ENCODE measurements around the gene BPIFB3. TPM values are rescaled to one million over a fixed set of nuclear protein-coding genes. Genes with fewer than 3 reads are reported as not detected.
A peak's percentile ranks its signal among the peaks of the same experiment; 100 is the strongest.

The BPIFB3 gene
- total and polyA plus RNA-seq, 2 of the 13 experiments (the other 11 are each of a cell fraction or from before 2014, with no cell fraction given), result 0.09 TPM; not detected in 1

DNA sequence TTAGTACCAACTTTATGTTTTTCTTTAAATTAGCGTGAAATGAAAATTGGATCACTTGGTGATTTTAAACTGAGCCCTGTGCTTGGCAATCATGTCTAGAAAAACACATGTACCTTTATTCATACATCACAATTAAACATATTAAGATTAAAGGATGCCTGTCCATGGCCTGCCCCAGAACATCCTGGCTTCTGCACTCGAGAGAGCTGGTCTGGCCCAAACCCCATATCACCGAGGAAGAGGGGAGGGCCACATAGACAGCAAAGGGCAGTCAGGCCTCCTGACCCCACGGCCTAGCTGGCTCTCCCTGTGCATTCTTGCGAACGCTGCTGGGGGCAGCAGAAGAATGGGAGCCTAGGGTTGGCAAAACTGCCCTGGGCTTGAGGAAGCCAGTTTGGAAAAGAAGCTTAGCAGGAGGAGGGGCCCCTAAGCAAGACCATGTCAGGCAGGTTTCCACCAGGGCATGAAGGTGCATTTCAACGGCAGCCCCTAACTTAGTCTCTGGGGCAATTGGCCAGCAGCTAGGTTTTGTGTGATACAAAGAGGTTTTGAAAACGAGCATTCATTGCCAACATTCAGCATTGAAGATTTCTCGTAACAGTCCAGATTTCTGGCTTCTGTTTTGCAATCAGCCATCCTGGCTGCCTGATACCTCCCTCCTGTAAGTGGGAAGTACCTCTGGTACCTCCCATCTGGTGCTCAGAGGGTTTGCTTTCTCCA lies 8.6 kb downstream of the BPIFB3 start:
- WGBS (ENCODE audit: low lambda C conversion rate), result 14% methylated on average over 9 of the region's 9 CpGs
- no TSS peak for BruUV-seq (replicated peaks)
- no peak overlapping the region for H3K4me3 ChIP-seq (replicated peaks in 1 of 3; ENCODE audit: insufficient read depth in 1 of 3, low read depth in 2 of 3, low read length in 3 of 3)
- no peaks in the 10 kb centered on the region for H3K9me3 ChIP-seq (ENCODE audit: low read length)
- CTCF ChIA-PET (ENCODE audit: low intra/inter-chr PET ratio, low total read pairs), result no interaction called here
- H4K20me1 ChIP-seq (ENCODE audit: insufficient read depth, low read length), result no peaks in the 10 kb centered on the region
- intact Hi-C loops (cut with micrococcal nuclease; ENCODE audit: unreplicated experiment), result no loop called here
- TF ChIP-seq, protein P1, sequence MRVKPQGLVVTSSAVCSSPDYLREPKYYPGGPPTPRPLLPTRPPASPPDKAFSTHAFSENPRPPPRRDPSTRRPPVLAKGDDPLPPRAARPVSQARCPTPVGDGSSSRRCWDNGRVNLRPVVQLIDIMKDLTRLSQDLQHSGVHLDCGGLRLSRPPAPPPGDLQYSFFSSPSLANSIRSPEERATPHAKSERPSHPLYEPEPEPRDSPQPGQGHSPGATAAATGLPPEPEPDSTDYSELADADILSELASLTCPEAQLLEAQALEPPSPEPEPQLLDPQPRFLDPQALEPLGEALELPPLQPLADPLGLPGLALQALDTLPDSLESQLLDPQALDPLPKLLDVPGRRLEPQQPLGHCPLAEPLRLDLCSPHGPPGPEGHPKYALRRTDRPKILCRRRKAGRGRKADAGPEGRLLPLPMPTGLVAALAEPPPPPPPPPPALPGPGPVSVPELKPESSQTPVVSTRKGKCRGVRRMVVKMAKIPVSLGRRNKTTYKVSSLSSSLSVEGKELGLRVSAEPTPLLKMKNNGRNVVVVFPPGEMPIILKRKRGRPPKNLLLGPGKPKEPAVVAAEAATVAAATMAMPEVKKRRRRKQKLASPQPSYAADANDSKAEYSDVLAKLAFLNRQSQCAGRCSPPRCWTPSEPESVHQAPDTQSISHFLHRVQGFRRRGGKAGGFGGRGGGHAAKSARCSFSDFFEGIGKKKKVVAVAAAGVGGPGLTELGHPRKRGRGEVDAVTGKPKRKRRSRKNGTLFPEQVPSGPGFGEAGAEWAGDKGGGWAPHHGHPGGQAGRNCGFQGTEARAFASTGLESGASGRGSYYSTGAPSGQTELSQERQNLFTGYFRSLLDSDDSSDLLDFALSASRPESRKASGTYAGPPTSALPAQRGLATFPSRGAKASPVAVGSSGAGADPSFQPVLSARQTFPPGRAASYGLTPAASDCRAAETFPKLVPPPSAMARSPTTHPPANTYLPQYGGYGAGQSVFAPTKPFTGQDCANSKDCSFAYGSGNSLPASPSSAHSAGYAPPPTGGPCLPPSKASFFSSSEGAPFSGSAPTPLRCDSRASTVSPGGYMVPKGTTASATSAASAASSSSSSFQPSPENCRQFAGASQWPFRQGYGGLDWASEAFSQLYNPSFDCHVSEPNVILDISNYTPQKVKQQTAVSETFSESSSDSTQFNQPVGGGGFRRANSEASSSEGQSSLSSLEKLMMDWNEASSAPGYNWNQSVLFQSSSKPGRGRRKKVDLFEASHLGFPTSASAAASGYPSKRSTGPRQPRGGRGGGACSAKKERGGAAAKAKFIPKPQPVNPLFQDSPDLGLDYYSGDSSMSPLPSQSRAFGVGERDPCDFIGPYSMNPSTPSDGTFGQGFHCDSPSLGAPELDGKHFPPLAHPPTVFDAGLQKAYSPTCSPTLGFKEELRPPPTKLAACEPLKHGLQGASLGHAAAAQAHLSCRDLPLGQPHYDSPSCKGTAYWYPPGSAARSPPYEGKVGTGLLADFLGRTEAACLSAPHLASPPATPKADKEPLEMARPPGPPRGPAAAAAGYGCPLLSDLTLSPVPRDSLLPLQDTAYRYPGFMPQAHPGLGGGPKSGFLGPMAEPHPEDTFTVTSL (CRISPR knock-in tag; IDR thresholded peaks at IDR 0.05; ENCODE audit: borderline replicate concordance), result no peak
- TF ChIP-seq, protein P2, sequence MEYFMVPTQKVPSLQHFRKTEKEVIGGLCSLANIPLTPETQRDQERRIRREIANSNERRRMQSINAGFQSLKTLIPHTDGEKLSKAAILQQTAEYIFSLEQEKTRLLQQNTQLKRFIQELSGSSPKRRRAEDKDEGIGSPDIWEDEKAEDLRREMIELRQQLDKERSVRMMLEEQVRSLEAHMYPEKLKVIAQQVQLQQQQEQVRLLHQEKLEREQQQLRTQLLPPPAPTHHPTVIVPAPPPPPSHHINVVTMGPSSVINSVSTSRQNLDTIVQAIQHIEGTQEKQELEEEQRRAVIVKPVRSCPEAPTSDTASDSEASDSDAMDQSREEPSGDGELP (IDR thresholded peaks at IDR 0.05; ENCODE audit: borderline replicate concordance, low read depth), result no peak
- TF ChIP-seq NR1H2 (CRISPR knock-in tag; IDR thresholded peaks at IDR 0.05; ENCODE audit: borderline replicate concordance, low read depth), result no peak
- TF ChIP-seq KDM4B (CRISPR knock-in tag; IDR thresholded peaks at IDR 0.05), result no peak
- no peak for TF ChIP-seq SP1 (IDR thresholded peaks at IDR 0.05)
- no peak for TF ChIP-seq SP1 (CRISPR knock-in tag; IDR thresholded peaks at IDR 0.05)
- no peak for TF ChIP-seq ZNF841 (CRISPR knock-in tag; IDR thresholded peaks at IDR 0.05; ENCODE audit: borderline replicate concordance)
- no peak for TF ChIP-seq DMAP1 (CRISPR knock-in tag; IDR thresholded peaks at IDR 0.05)
- TF ChIP-seq DR1 (CRISPR knock-in tag; IDR thresholded peaks at IDR 0.05), result no peak
- TF ChIP-seq ZNF569 (CRISPR knock-in tag; IDR thresholded peaks at IDR 0.05; ENCODE audit: borderline replicate concordance), result no peak
- H3K4me2 ChIP-seq (ENCODE audit: low read depth, low read length), result no peak overlapping the region
- in situ Hi-C loops (cut with HindIII; ENCODE audit: extremely low pct_ligation_motif_present, low pct_unique_long_range_greater_than_20kb), result no loop called here
- H3K36me3 ChIP-seq (replicated peaks in 1 of 2; ENCODE audit: control insufficient read depth in 1 of 2, insufficient read depth in 2 of 2, low read length in 2 of 2), result no peaks in the 10 kb centered on the region
- H3K27me3 ChIP-seq (ENCODE audit: control insufficient read depth in 1 of 2, insufficient read depth in 2 of 2, low read length in 2 of 2), result peaks cover 4 to 50% of the 10 kb centered on the region in 2 experiments; a peak in 4 of 5 replicates
- ATAC-seq (peak; percentile 22; the same call in 2 of the 3 replicates), FAIRE-seq (peak; percentile 26), DNase-seq (ENCODE audit: low spot score) (no peak)
- no peak overlapping the region for H2AFZ ChIP-seq (ENCODE audit: low read length)
- POLR2A ChIA-PET, result no interaction called here
- H3K79me2 ChIP-seq (ENCODE audit: insufficient read depth, low read length), result no peaks in the 10 kb centered on the region
- H3K27ac ChIP-seq (ENCODE audit: extremely low read length, insufficient read depth, low read length), result no peak overlapping the region
- no peaks in the 10 kb centered on the region for H3K4me1 ChIP-seq (ENCODE audit: insufficient read depth, low read length)
- H3K9ac ChIP-seq (ENCODE audit: insufficient read depth, low read depth, low read length), result no peak overlapping the region
